ENCODE results near the gene PALM3.

Gene PALM3

DNA sequence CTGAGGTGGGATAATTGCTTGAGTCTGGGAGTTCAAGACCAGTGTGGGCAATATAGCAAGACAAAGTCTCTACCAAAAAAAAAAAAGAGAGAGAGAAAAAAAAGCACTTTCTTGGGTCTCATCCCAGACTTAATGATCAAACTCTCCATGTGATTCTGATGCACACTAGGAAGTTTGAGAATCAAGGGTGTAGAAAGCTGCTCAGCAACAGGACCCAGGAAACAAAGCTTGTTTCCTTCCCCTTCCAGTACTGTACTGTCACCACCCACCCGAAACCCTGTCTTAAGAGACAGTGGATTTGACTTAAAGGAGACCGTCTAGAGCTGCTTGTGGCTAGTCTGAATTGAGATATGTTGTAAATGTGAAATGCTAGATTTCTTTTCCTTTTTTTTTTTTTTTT lies 16.5 kb upstream of the PALM3 start:
- ATAC-seq, result no peak
- no peak overlapping the region for H3K4me3 Mint-ChIP-seq
- DNase-seq, result no peak
- H3K4me1 Mint-ChIP-seq, result peaks cover 39% of the 10 kb centered on the region
- no peak overlapping the region for H3K27ac Mint-ChIP-seq
- no peaks in the 10 kb centered on the region for H3K9me3 Mint-ChIP-seq
- H3K27me3 Mint-ChIP-seq, result no peaks in the 10 kb centered on the region

DNA sequence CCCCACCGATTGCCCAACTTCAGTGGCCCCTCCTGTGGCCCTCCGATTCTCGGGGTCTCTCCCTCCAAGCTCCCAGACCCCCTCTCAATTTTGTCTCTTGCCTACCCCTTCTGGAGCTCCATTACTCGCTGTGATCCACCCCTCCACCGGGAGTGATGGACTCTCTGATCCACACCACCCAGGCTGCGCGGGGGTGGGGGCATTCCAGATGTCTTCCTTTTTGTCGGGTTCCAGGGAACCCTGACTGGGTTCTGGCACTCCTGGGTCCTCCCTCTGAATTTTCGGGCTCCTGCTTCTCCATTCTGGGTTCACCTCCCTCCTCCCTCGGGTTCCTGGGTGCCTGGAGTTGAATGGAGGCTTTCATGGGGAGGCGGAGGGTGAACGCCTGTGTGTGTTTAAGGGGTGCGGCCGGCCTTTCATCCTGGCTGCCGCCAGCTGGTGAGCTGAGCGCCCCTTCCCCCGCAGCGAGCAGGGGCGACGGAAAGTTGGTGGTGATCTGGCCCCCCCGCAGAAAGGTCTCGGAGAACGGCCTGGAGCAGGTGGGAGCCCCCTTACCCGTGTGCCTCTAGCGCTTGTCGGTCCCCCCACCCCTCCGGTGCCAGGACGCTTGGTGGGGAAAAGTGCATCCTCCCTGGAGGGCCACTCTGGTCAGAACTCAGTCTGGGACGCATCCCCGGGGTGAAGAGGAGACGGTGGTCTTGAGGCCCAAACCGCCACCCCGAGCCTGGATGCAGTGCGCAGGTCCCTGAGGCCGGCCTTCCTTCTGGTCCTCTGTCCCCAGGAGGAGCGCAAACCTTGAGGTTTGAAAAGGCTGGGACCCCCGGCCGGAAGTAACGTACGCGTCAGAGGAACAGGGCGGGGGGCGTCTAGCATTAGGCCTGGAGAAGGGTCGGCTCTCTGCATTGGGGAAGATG lies 12.3 kb upstream of the PALM3 start:
- DNase-seq, result no peak
- Mint-ChIP-seq H3K27ac (peak overlapping the region in 1 of 2 donors; percentile 64), H3K4me1 (peaks cover 33% of the 10 kb centered on the region), H3K4me3 (peak overlapping the region; percentile 88 to 89), H3K9me3 (no peaks in the 10 kb centered on the region), H3K27me3 (no peaks in the 10 kb centered on the region)
- peak; percentile 15 for ATAC-seq

DNA sequence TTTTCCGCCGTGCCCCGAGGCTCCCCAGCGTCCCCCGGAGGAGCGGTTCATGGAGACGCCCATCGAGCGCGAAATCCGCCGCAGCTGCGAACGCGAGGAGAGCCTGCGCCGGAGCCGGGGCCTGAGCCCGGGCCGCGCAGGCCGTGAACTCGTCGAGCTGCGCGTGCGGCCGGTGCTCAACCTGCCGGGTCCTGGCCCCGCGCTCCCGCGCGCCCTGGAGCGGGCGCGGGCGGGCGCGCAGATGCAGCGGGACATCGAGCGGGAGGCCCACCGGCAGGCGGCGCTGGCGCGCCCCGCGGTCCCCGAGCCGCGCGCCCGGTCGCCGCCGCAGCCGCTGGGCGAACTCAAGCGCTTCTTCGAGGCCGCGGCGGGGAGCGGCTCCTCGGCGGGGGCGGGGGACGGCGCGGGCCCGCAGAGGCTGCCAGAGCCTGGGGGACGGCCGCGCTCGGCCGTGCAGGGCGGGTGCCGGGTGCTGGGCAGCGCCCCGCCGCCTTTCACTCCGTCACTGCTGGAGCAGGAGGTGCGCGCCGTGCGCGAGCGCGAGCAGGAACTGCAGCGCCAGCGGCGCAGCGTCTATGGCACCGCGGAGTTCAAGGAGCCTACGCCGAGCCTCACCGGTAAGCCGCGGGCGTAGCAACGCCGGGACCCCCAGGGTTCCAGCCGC lies 11.5 kb upstream of the PALM3 start:
- peak; percentile 84 to 86 for DNase-seq
- no peak overlapping the region for H3K27ac Mint-ChIP-seq
- peaks cover 33% of the 10 kb centered on the region for H3K4me1 Mint-ChIP-seq
- no peaks in the 10 kb centered on the region for H3K9me3 Mint-ChIP-seq
- H3K4me3 Mint-ChIP-seq, result peak overlapping the region; percentile 88 to 89
- ATAC-seq, result peak; percentile 82
- no peaks in the 10 kb centered on the region for H3K27me3 Mint-ChIP-seq

DNA sequence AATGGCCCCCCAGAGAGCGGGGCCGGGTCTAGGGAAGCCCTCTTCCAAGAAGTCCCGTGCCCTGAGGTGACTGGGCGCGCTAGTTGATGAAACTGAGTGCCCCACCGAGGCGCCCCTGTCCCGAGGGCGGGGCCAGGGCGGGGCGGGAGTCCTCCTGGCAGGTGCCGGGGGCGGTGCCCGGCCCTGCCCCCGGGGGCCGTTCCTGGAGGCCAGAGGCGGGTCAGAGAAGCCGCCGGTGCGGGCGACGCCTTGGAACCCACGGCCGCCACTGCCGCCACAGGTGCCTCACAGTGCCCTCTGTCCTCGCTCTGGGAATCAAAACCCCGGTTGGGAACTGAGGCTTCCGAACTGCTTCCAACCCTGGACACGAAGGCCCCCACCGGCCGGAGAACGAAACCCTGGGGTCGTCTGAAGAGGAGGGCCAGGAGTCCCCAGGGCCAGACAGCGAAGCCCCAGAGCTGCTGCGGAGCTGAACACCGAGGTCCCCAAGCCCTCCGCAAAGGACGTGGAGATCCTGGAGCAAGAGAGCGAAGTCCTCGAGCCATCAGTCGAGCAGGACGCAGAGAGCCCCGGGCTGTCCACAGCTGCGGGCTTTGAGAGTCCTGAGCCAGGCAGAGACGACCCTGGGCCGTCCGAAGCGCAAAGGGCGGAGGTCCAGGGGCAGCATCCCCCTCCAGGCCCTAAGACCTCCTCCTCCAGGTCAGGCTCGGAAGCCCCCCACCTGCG lies 10.8 kb upstream of the PALM3 start, which contains the start of gene MISP3:
Gene MISP3 (plus strand): TSS at position 252 of the 726 bp plus-strand sequence. CDS start 524 bp downstream, outside the sequence.
- peaks cover 33% of the 10 kb centered on the region for H3K4me1 Mint-ChIP-seq

DNA sequence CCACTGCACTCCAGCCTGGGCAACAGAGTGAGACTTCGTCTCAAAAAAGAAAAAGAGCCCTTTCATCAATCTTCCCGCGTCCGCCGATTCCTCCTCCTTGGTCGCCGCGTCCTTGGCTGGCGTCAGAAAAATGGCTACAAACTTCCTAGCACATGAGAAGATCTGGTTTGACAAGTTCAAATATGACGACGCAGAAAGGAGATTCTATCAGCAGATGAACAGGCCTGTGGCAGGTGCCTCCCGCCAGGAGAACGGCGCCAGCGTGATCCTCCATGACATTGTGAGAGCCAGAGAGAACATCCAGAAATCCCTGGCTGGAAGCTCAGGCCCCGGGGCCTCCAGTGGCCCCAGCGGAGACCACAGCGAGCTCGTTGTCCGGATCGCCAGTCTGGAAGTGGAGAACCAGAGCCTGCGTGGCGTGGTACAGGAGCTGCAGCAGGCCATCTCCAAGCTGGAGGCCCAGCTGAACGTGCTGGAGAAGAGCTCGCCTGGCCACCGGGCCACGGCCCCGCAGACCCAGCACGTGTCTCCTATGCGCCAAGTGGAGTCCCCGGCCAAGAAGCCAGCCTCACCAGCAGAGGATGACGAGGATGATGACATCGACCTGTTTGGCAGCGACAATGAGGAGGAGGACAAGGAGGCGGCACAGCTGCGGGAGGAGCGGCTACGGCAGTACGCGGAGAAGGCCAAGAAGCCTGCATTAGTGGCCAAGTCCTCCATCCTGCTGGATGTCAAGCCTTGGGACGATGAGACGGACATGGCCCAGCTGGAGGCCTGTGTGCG lies 8.6 kb upstream of the PALM3 start:
- peak overlapping the region in 1 of 2 donors; percentile 19 for H3K4me3 Mint-ChIP-seq
- H3K27me3 Mint-ChIP-seq, result no peaks in the 10 kb centered on the region
- H3K27ac Mint-ChIP-seq, result peak overlapping the region in 1 of 2 donors; percentile 51
- ATAC-seq (no peak), DNase-seq (no peak)
- H3K4me1 Mint-ChIP-seq, result peaks cover 31% of the 10 kb centered on the region
- H3K9me3 Mint-ChIP-seq, result no peaks in the 10 kb centered on the region

More for the DNA sequence above, 10.8 kb upstream of the PALM3 start, which contains the start of gene MISP3:
- H3K9me3 Mint-ChIP-seq, result no peaks in the 10 kb centered on the region
- no peak within 1 kb of the TSS for H3K27ac Mint-ChIP-seq
- peak within 1 kb of the TSS; percentile 88 to 89 for H3K4me3 Mint-ChIP-seq
- no peaks in the 10 kb centered on the region for H3K27me3 Mint-ChIP-seq
- peak; percentile 18 for ATAC-seq
- DNase-seq, result peak; percentile 50 to 56

DNA sequence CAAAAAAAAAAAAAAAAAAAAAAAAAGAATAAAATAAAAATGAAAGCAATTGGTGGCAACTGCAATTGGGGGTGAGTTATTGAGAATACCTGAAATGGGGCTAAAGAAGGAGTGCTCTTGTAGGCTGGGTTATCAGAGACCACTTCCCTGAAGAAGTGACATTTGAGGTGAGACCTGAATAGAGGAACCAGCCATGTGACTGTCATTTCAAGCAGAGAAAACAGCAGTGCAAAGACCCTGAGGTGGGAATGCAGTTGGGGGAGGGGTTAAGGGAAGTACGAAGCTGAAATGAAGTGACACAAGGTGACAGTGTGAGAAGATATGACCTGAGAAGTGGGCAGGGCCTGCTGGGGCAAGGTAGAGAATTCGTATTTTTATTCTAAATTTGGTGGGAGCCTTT lies 4.3 kb upstream of the PALM3 start:
- ATAC-seq, result no peak

DNA sequence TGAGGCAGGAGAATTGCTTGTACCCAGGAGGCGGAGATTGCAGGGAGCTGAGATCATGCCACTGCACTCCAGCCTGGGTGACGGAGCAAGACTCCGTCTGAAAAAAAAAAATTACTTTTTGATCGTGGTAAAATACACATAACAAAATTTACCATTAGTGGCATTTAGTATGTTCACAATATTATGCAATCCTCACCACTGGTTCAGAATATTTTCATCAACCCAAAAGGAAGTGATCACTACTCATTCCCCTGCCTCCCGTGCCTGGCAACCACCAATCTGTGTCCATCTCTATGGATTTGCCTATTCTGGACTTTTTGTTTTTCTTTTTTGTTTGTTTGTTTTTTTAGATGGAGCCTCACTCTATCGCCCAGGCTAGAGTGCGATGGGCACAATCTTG lies 1.2 kb upstream of the PALM3 start:
- Mint-ChIP-seq H3K9me3 (no peaks in the 10 kb centered on the region), H3K4me3 (no peak overlapping the region), H3K4me1 (peaks cover 18% of the 10 kb centered on the region), H3K27me3 (peaks cover 37% of the 10 kb centered on the region), H3K27ac (no peak overlapping the region)
- DNase-seq (no peak), ATAC-seq (no peak)

More for the DNA sequence above, 4.3 kb upstream of the PALM3 start:
- no peaks in the 10 kb centered on the region for H3K4me1 Mint-ChIP-seq
- DNase-seq, result no peak
- H3K27me3 Mint-ChIP-seq, result peaks cover 7% of the 10 kb centered on the region
- no peaks in the 10 kb centered on the region for H3K9me3 Mint-ChIP-seq
- H3K27ac Mint-ChIP-seq, result no peak overlapping the region
- no peak overlapping the region for H3K4me3 Mint-ChIP-seq

DNA sequence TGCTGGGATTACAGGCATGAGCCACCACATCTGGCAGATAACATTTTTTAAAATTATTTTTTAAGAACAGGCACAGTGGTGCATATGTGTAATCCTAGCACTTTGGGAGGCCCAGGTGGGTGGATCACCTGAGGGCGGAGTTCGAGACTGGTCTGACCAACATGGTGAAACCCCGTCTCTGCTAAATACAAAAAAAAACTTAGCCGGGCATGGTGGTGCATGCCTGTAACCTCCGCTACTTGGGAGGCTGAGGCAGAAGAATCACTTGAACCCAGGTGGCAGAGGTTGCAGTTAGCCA lies 631 bp upstream of the PALM3 start:
- Mint-ChIP-seq H3K27ac (no peak overlapping the region), H3K4me1 (peaks cover 24% of the 10 kb centered on the region), H3K27me3 (peaks cover 43% of the 10 kb centered on the region), H3K9me3 (no peaks in the 10 kb centered on the region), H3K4me3 (no peak overlapping the region)
- ATAC-seq (no peak), DNase-seq (no peak)

DNA sequence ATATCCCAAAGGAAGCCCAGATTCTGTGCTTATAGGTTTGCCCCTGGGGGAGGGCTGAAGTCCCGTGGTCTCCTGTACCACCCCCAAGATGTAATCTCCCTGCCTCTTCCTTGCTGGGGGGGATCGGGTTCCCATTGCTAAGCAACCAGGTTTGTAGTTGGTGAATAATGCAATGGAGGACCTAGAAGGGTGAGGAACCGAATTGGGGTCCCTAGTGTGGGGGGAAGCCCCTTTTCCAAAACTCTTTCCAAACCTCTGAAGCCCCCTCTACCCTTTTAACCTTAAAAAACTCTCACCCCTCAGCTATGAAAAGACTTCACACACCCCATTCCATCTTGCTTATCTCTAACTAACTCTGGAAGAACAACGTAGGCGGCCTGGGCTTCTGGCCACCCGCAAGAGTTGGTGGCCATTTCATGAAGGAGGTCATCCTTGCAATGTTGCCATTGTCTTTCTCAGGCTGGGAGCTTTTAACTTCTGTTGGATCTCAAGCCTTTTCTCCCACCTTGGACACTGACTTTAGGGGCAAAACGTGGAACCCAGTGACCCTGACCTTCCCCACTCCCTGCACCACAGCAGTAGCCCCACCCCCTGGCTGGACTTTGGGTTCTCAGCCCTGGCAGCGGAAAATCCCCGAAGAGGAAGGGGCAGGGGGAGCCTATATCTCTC lies 661 bp downstream of the PALM3 start:
- DNase-seq (no peak), ATAC-seq (no peak)
- no peaks in the 10 kb centered on the region for H3K9me3 Mint-ChIP-seq
- H3K27ac Mint-ChIP-seq, result no peak overlapping the region
- H3K4me1 Mint-ChIP-seq, result peaks cover 24% of the 10 kb centered on the region
- no peak overlapping the region for H3K4me3 Mint-ChIP-seq
- H3K27me3 Mint-ChIP-seq, result peaks cover 53% of the 10 kb centered on the region

DNA sequence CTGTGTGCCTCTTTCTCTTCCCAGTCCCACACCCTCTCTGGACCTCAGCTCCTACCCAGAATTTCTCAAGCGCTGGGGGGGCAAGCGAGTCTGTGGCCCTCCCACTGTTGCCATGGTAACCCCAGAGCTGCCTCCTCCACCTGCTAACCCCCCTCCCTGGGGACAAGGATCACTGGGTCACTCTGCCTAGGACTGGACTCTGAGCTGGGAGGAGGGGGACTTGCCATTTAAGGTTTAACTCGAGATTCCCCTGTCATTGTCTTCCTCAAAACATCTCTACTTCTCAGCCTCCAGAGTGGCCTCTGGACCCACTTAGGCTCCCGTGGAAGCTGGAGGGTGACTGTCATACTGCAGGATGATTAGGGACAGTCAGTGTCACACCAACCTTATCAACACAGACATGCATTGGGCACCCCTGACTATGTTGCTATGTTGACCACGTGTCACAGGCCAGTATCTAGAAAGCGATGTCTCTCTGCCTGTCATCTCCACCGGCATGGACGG lies 2.2 kb downstream of the PALM3 start:
- no peaks in the 10 kb centered on the region for H3K9me3 Mint-ChIP-seq
- ATAC-seq (no peak), DNase-seq (no peak)
- H3K4me1 Mint-ChIP-seq, result peaks cover 28% of the 10 kb centered on the region
- H3K4me3 Mint-ChIP-seq, result no peak overlapping the region
- H3K27me3 Mint-ChIP-seq, result peaks cover 53% of the 10 kb centered on the region
- no peak overlapping the region for H3K27ac Mint-ChIP-seq

DNA sequence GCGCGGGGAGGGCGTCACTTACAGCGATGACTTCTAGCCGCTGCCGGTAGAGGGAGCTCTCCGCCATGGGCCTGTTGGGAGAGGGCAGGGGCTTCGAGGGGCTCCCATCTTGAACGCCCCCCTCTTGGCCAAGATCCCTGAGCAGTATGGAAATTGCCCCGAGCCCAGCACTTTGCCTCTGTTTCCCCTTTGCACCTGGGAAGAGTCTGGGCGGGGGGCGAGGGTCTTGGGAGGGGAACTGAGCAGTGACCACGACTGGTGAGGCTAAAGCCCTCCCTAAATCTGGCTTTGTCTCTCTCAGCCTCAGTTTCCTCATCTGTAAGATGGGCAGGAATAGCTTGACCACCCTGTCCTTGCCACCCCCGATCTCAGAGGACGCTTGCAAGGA lies 2.8 kb downstream of the PALM3 start:
- Mint-ChIP-seq H3K27me3 (peaks cover 53% of the 10 kb centered on the region), H3K4me3 (peak overlapping the region; percentile 43 to 73), H3K27ac (no peak overlapping the region), H3K4me1 (peaks cover 29% of the 10 kb centered on the region), H3K9me3 (no peaks in the 10 kb centered on the region)
- ATAC-seq (no peak), DNase-seq (peak; percentile 50 to 57)

DNA sequence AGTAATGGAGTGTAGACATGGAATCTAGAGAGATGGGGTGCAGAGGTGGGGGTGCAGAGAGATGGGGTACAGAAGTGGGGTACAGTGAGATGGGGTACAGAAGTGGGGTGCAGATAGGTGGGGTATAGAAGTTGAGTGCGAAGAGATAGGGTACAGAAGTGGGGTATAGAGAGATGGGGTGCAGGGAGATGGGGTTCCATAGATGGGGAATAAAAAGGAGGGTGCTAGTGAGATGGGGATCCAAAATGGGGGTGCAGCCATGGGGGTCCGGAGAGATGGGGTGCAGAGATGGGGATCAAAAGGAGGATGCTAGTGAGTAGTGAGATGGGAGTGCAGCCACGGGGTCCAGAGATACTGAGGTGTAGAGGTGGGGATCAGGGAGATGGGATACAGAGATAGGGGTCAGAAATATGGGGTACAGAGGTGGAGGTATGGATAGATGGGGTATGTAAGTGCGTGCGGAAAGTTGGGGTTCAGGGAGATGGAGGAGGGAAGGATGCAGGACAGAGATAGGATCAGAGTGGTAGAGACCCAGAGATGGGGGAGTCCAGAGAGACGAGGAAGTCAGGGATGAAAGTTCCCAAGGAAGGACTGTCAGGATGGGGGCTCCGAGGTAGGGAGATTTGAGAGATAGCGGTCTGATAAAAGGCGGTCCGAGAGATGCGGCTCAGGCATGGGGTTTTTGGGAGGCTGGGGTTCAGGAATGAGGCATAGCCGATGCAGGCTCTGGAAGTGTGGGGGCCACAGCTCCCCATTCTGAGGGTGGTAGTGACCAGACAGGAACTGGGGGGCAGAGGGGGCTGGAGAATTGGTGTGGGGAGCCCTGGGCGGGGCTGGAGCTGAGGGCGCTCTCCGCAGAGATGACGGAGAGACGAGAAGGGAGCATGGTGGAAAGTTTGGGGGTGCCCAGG lies 3.4 kb downstream of the PALM3 start:
- H3K27ac Mint-ChIP-seq, result no peak overlapping the region
- DNase-seq (no peak), ATAC-seq (peak; percentile 69)
- peaks cover 53% of the 10 kb centered on the region for H3K27me3 Mint-ChIP-seq
- H3K4me3 Mint-ChIP-seq, result peak overlapping the region; percentile 73 to 80
- H3K9me3 Mint-ChIP-seq, result no peaks in the 10 kb centered on the region
- H3K4me1 Mint-ChIP-seq, result peaks cover 29% of the 10 kb centered on the region

DNA sequence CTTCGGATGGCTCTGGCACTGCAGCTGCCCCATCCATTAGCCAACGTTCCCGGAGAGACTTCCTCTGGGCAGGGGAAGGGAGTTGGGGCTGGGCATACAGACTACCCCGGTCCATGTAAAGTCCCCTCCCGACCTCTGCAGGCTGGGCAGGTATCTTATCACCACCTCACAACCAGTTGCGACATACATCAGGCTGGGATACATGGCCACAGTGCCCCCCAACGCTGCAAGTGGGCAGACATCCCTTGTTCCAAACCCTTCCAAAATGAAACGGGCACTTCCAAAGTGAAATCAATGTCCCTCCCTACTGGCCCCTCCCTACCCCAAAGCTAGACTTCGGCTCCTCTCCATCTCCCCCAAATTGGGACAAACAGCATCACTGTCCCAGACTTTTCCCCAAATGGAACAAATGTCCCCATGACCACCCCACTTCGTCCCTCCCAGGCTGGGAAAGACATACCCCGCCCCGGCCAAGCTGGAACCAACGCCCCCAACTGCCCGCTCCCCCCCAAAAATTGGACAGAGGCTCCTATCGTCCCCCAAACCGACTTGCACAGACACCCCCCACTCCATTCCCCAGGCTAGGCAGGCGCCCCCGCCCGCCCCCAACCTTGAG lies 5.0 kb downstream of the PALM3 start:
- H3K9me3 Mint-ChIP-seq, result peaks cover 0 to 7% of the 10 kb centered on the region in 2 donors

More for the DNA sequence above, 5.0 kb downstream of the PALM3 start:
- Mint-ChIP-seq H3K27ac (no peak overlapping the region), H3K4me3 (peak overlapping the region; percentile 29 to 31), H3K4me1 (peaks cover 36% of the 10 kb centered on the region), H3K27me3 (peaks cover 53% of the 10 kb centered on the region)
- DNase-seq, result no peak
- ATAC-seq, result no peak

Data from stimulated activated naive CD8-positive, alpha-beta T cell treated with anti-CD3 and anti-CD28 coated beads, Interleukin-15, amount 100 ng/mL, for 72 hours (primary cell).